Keratinocyte (primary cell): ENCODE data around the gene RICTOR. TPM values are rescaled to one million over a fixed set of nuclear protein-coding genes. Genes with fewer than 3 reads are reported as not detected.

Experiments
- DNase-seq: peaks from one replicate; pipeline ENCODE4 v3.0.0-alpha.2; 2011; ENCODE audit warnings: low read depth, missing footprints, low spot score
- FAIRE-seq: peaks from 2 replicates; lab custom pipeline; 2011; peaks lifted over from hg19 to GRCh38; lab: Jason Lieb, UNC
- H2AFZ ChIP-seq: 2 replicates; pipeline ENCODE4 v1.6.0; 2012; ENCODE audit warnings: low read length, control low read depth, inconsistent platforms; ENCODE audit not compliant: control insufficient read depth
- H3K27ac ChIP-seq: 2 replicates; pipeline ENCODE4 v1.5.1; 2011; ENCODE audit warnings: low read length; ENCODE audit not compliant: control insufficient read depth, insufficient read depth
- H3K27me3 ChIP-seq: 3 replicates; pipeline ENCODE4 v1.6.0; 2011; ENCODE audit warnings: low read length; ENCODE audit not compliant: control insufficient read depth, insufficient read depth; ENCODE audit errors: extremely low read depth
- H3K36me3 ChIP-seq, 2 experiments: 2 replicates in 1 of 2; 3 replicates in 1 of 2; pipeline ENCODE4 v1.5.1; 2011; ENCODE audit warnings: low read length in 2 of 2, mild to moderate bottlenecking in 1 of 2; ENCODE audit not compliant: control insufficient read depth in 2 of 2, insufficient read depth in 2 of 2; ENCODE audit errors: extremely low read depth in 1 of 2
- H3K4me1 ChIP-seq: 3 replicates; pipeline ENCODE4 v1.5.1; 2011; ENCODE audit warnings: low read length; ENCODE audit not compliant: control insufficient read depth, insufficient read depth; ENCODE audit errors: extremely low read depth
- H3K4me2 ChIP-seq: 3 replicates; pipeline ENCODE4 v1.6.0; 2011; ENCODE audit warnings: low read depth, low read length; ENCODE audit not compliant: control insufficient read depth, insufficient read depth; ENCODE audit errors: extremely low read depth
- H3K4me3 ChIP-seq, 3 experiments: fragments of 200-600 bp in 1 of 3; sonication (generic) in 1 of 3; 2 replicates in 2 of 3; 3 replicates in 1 of 3; pipeline ENCODE4 v1.5.1; 2011 to 2016; ENCODE audit warnings: low read length in 3 of 3, mild to moderate bottlenecking in 3 of 3, control low read depth in 2 of 3, inconsistent platforms in 1 of 3, low read depth in 1 of 3, mixed read lengths in 1 of 3, mixed run types in 1 of 3, moderate library complexity in 1 of 3; ENCODE audit not compliant: control insufficient read depth in 2 of 3, insufficient read depth in 2 of 3; ENCODE audit errors: extremely low read depth in 1 of 3
- H3K79me2 ChIP-seq: 2 replicates; pipeline ENCODE4 v1.6.0; 2012; ENCODE audit warnings: low read length; ENCODE audit not compliant: control insufficient read depth, insufficient read depth
- H3K9ac ChIP-seq: 3 replicates; pipeline ENCODE4 v1.6.0; 2011; ENCODE audit warnings: low read length; ENCODE audit not compliant: control insufficient read depth, insufficient read depth; ENCODE audit errors: extremely low read depth
- H3K9me1 ChIP-seq: 3 replicates; pipeline ENCODE4 v1.6.0; 2011; ENCODE audit warnings: low read length; ENCODE audit not compliant: control insufficient read depth, insufficient read depth; ENCODE audit errors: extremely low read depth
- H3K9me3 ChIP-seq: 2 replicates; pipeline ENCODE4 v1.5.1; 2012; ENCODE audit warnings: low read depth, low read length; ENCODE audit not compliant: control insufficient read depth
- H4K20me1 ChIP-seq: 3 replicates; pipeline ENCODE4 v1.6.0; 2011; ENCODE audit warnings: low read length; ENCODE audit not compliant: control insufficient read depth, insufficient read depth; ENCODE audit errors: extremely low read depth
- EZH2 ChIP-seq: IDR thresholded peaks from one replicate; pipeline ENCODE4 v1.6.1; 2012; ENCODE audit warnings: inconsistent platforms, mild to moderate bottlenecking, low read length, moderate library complexity
- dilution Hi-C: fragments of 300-500 bp; cut with MboI; formaldehyde crosslinking; loops from one replicate; pipeline ENCODE4 v1.7.0; 2020; ENCODE audit warnings: low sequenced_read_pairs; ENCODE audit not compliant: extremely low pct_ligation_motif_present
- polyA plus RNA-seq, 5 experiments: library from polyadenylated mRNA; depleted of rRNA in 3 of 5; stranded (reverse) in 3 of 5; stranded (forward) in 1 of 5; unstranded in 1 of 5; fragments of >200 nt; gene quantifications; 1 replicate in 1 of 5; 2 replicates in 3 of 5; 3 replicates in 1 of 5; pipeline versions ENCODE4 v1.2.1 to v1.2.3, GENCODE V29; 2011 to 2012; ENCODE audit warnings: missing spikeins in 2 of 5, low read depth in 1 of 5, low replicate concordance in 1 of 5
- TF ChIP-seq, protein P1 (sequence below), 3 experiments: IDR thresholded peaks in 1 of 3; conservative IDR thresholded peaks in 1 of 3; optimal IDR thresholded peaks in 1 of 3; 2 replicates in 2 of 3; 3 replicates in 1 of 3; pipeline versions ENCODE3 to v1.5.1; 2011; ENCODE audit warnings: low read length in 3 of 3, mild to moderate bottlenecking in 3 of 3, moderate library complexity in 2 of 3, control low read depth in 1 of 3, inconsistent platforms in 1 of 3; ENCODE audit not compliant: insufficient read depth in 2 of 3; ENCODE audit errors: extremely low read depth in 1 of 3

The RICTOR gene
- polyA plus RNA-seq, 1 donor (not counting 4 experiments of a cell fraction or from before 2014, with no cell fraction given): 11.5 TPM

DNA sequence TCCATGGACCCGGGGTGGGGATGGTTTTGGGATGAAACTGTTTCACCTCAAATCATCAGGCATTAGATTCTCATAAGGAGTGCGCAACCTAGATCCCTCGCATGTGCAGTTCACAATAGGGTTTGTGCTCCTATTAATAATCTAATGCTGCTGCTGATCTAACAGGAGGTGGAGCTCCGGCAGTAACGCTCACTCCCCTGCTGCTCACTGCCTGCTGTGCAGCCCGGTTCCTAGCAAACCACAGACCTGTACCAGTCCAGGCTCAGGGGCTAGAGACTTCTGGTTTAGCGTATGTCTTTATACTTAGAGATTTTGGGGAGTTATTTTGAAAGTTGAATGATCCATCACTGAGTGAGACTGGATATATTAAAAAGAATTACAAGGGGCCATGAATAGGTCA is 50.2 kb downstream of the RICTOR start:
- no peak overlapping the region for H3K4me3 ChIP-seq
- no peaks in the 10 kb centered on the region for H3K9me3 ChIP-seq
- no peaks in the 10 kb centered on the region for H4K20me1 ChIP-seq
- no peak overlapping the region for H3K9ac ChIP-seq
- TF ChIP-seq, protein P1, sequence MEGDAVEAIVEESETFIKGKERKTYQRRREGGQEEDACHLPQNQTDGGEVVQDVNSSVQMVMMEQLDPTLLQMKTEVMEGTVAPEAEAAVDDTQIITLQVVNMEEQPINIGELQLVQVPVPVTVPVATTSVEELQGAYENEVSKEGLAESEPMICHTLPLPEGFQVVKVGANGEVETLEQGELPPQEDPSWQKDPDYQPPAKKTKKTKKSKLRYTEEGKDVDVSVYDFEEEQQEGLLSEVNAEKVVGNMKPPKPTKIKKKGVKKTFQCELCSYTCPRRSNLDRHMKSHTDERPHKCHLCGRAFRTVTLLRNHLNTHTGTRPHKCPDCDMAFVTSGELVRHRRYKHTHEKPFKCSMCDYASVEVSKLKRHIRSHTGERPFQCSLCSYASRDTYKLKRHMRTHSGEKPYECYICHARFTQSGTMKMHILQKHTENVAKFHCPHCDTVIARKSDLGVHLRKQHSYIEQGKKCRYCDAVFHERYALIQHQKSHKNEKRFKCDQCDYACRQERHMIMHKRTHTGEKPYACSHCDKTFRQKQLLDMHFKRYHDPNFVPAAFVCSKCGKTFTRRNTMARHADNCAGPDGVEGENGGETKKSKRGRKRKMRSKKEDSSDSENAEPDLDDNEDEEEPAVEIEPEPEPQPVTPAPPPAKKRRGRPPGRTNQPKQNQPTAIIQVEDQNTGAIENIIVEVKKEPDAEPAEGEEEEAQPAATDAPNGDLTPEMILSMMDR (optimal IDR thresholded peaks at IDR 0.05 in 1 of 3, IDR thresholded peaks at IDR 0.05 in 1 of 3, conservative IDR thresholded peaks at IDR 0.05 in 1 of 3; ENCODE audit: extremely low read depth in 1 of 3, insufficient read depth in 2 of 3, low read length in 3 of 3): no peak
- no peak for TF ChIP-seq EZH2
- H3K9me1 ChIP-seq: no peaks in the 10 kb centered on the region
- no peaks in the 10 kb centered on the region for H3K36me3 ChIP-seq
- H3K4me2 ChIP-seq: no peak overlapping the region
- H3K27ac ChIP-seq: no peak overlapping the region
- no peak overlapping the region for H2AFZ ChIP-seq
- DNase-seq (no peak), FAIRE-seq (no peak)
- H3K27me3 ChIP-seq: no peaks in the 10 kb centered on the region
- no peaks in the 10 kb centered on the region for H3K4me1 ChIP-seq
- dilution Hi-C loops: no loop called here
- peaks cover 22% of the 10 kb centered on the region for H3K79me2 ChIP-seq

DNA sequence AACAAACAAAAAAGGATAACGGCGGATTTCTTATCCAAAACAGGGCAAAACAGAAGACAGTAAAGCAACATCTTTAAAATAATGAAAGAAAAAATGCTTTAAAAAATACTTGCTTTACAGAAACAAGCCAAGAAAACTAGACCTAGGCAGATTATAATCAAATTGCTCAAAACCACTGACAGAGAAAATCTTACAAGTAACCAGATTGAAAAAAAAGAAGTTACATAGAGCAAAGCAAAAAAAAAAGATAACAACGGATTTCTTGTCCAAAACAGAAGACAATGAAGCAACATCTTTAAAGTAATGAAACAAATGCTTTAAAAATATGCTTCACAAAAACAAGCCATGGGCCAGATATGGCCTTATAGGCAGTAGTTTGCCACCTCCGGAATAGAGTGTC is 51.1 kb downstream of the RICTOR start:
- Histone ChIP-seq H3K36me3 (peaks cover 0 to 1% of the 10 kb centered on the region in 2 experiments), H3K9me1 (no peaks in the 10 kb centered on the region), H3K9ac (no peak overlapping the region), H3K4me1 (no peaks in the 10 kb centered on the region), H3K79me2 (peaks cover 18% of the 10 kb centered on the region), H3K9me3 (no peaks in the 10 kb centered on the region), H3K4me3 (no peak overlapping the region), H2AFZ (no peak overlapping the region), H3K27me3 (no peaks in the 10 kb centered on the region), H3K27ac (no peak overlapping the region), H3K4me2 (no peak overlapping the region), H4K20me1 (no peaks in the 10 kb centered on the region)
- no peak for TF ChIP-seq EZH2
- TF ChIP-seq, protein P1 (optimal IDR thresholded peaks at IDR 0.05 in 1 of 3, IDR thresholded peaks at IDR 0.05 in 1 of 3, conservative IDR thresholded peaks at IDR 0.05 in 1 of 3; ENCODE audit: extremely low read depth in 1 of 3, insufficient read depth in 2 of 3, low read length in 3 of 3): no peak
- DNase-seq (no peak), FAIRE-seq (no peak)
- dilution Hi-C loops: no loop called here
